ENCODE data around the gene PHACTR1.
"Not testable (repeated sequence)": the region's sequence is repeated elsewhere in the genome, so short reads cannot be mapped to it uniquely, and the experiment has no call there.

Gene PHACTR1

GRCh38 chr6:12716298-12716916, at the start of gene PHACTR1:
PHACTR1 (plus strand) TSS chr6:12716767.
- DNase-seq (ENCODE audit: low read depth in 1 of 2, low spot score in 1 of 2), result no peak

GRCh38 chr6:12666886-12667285, 49.7 kb upstream of the PHACTR1 start:
- DNase-seq (ENCODE audit: low read depth in 1 of 2, low spot score in 1 of 2), result no peak

DNA sequence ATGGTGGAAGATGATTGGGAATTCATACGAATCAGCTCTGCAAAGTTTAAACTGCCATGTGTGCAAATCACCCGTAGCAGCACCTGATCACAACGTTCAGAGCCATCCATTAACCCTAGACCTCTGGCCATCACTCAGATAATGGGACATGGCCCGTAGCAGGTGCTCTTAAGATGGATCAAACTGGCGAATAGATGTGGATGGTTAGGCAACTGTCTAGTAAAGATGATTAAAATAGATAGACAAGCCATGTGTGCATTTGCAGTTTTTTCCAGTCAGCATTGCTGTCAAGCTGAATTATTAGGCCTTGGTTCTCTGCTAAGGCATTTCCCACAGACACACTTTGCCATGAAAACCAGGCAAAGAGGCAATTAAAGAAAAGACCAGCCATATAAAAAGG, 40.6 kb upstream of the PHACTR1 start:
- no peak for DNase-seq (ENCODE audit: low read depth in 1 of 2, low spot score in 1 of 2)

GRCh38 chr6:12679341-12679740, 37.2 kb upstream of the PHACTR1 start:
- no peak for DNase-seq (ENCODE audit: low read depth in 1 of 2, low spot score in 1 of 2)

DNA sequence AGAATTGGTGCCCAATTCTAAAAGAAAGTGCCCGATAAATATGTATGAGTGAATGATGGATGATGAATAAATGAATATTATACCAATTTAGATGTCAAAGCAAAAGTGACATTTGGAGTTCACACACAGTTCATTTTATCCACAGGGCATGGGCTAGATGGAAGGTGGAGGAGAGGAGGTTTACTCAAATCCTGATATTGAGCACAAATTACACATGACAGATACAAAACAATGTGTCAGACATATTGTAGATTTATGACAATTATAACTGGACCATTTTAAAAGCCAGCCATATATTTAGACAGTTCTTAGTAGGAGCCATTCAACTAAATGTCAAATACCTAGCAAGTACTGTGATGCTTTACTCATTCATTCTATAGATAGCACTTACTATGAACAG, 23.4 kb upstream of the PHACTR1 start:
- no peak for DNase-seq (ENCODE audit: low read depth in 1 of 2, low spot score in 1 of 2)

DNA sequence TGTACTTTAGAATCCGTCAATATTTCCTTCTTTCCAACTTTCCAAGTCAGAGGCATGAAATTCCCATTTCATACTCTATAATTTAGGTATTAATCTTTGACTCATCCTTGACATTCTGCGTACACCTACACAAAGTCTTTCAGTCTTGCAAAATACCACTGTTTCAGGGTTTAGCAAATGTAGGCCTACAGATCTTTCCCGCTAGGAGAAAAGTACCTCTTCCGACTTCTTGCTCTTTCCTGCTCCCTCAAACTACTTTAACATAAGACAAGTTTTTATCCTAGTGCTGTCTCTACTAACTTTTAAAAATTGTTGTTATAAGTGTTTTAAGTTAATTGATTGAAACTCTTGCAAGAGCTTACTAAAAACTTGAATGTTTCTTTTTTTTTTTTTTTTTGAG, 18.3 kb upstream of the PHACTR1 start:
- no peak for DNase-seq (ENCODE audit: low read depth in 1 of 2, low spot score in 1 of 2)

- no peak for DNase-seq (ENCODE audit: low read depth in 1 of 2, low spot score in 1 of 2)
Measured at GRCh38 chr6:12704946-12705345, 11.6 kb upstream of the PHACTR1 start.

- no peak for DNase-seq (ENCODE audit: low read depth in 1 of 2, low spot score in 1 of 2)
Measured at GRCh38 chr6:12709116-12709515, 7.5 kb upstream of the PHACTR1 start.

- no peak for DNase-seq (ENCODE audit: low read depth in 1 of 2, low spot score in 1 of 2)
Measured at GRCh38 chr6:12709556-12710232, 6.9 kb upstream of the PHACTR1 start.

DNA sequence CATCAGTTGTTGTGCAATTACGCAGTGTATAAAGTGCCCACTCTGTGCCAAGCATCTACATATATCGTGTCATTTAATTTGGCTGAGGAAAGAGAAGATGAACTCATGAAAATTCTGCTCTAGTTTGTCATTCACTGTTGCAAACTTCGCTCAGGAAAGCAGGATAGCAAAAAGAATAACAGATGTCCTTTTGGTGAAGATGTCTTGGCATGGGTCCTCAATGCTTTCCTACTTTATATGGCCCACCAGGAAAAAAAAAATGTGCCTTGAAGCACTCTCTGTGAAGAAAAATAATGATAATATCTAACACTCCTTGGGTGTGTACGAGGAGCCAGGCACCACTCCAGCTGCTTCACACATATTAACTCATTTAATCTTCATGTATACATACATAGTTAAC, 5.6 kb upstream of the PHACTR1 start:
- DNase-seq (ENCODE audit: low read depth in 1 of 2, low spot score in 1 of 2), result no peak

- DNase-seq (ENCODE audit: low read depth in 1 of 2, low spot score in 1 of 2), result no peak
Measured at GRCh38 chr6:12714022-12714421, 2.5 kb upstream of the PHACTR1 start.

GRCh38 chr6:12715437-12715836, 1.1 kb upstream of the PHACTR1 start:
- no peak for DNase-seq (ENCODE audit: low read depth in 1 of 2, low spot score in 1 of 2)

DNA sequence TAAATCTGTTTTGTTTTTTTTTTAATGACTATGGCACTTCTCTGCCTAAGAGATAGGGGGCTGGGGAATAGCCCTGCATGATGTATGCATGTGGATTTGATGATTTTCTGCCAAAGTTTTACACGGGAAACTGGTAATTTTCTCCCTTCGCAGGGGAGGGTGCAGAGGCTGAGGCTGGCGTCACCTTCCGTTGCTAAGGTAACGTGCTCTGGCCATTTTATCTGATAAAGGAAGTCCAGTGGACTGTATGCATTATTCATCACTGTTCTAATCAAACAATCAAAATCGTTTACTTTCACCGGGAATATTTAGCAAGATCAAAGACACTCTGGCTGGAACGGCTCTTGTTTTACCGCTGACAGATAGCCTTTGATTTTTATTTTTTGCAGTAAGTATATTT, 789 bp downstream of the PHACTR1 start:
- DNase-seq (ENCODE audit: low read depth in 1 of 2, low spot score in 1 of 2), result no peak

DNA sequence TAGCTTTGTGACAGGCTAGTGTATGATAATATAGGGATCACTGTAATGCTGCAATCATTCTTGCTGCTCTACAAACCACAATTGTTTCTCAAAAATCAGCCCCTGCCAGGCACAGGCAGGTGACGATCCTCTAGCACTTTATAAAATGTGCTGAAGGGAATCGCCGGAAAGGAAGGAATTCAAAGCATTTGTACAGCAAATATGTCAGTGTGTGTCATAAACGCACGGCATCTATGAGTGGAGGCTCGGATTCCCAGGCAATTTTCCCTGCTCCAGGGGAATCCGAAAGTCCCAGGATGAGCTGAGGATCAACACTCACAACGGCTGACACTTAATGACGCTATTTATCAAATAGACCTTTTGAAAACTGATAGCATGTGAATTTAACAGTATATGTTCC, 1.4 kb downstream of the PHACTR1 start:
- no peak for DNase-seq (ENCODE audit: low read depth in 1 of 2, low spot score in 1 of 2)

DNA sequence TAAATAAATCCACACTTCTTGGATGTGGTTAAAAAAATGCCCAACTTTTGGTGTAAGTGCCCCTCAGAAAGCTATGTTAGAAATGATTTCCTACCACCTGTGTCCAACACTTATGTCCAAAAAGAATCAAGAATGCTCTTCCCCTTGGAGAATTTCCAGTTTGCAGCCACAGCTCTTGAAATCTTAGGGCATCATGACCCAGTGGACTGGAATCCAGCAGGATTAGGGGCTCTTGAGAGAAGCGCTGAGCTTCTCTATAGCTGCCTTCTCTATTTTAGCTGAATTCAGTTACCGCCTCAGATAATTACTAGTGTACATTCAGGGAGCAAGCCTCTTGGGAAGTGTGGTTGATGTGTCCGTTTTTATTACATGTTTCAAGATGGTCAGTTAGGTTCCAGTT, 2.5 kb downstream of the PHACTR1 start:
- no peak for DNase-seq (ENCODE audit: low read depth in 1 of 2, low spot score in 1 of 2)

GRCh38 chr6:12720310-12720709, 3.7 kb downstream of the PHACTR1 start:
- no peak for DNase-seq (ENCODE audit: low read depth in 1 of 2, low spot score in 1 of 2)

GRCh38 chr6:12725263-12725662, 8.7 kb downstream of the PHACTR1 start:
- no peak for DNase-seq (ENCODE audit: low read depth in 1 of 2, low spot score in 1 of 2)

DNA sequence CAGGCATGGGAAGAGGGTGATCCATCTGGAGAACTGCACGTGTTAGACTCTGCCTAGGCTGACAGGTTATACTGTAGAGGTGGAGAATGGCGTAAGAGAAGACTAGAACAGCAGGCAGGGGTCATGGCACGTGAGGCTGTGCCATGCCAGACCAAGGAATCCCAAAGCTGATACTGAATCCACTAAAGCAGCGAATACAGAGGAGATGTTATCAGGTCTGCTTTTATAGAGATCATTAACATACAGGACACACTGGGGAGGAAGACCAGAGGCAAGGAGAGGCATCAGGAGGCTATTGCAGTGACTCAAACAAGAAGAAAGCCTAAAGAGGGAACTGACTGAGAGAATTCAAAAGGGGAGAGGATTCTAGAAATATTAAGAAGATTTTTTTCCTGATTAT, 12.9 kb downstream of the PHACTR1 start:
- no peak for DNase-seq (ENCODE audit: low read depth in 1 of 2, low spot score in 1 of 2)

- not testable (repeated sequence) for DNase-seq (ENCODE audit: low read depth in 1 of 2, low spot score in 1 of 2)
Measured at GRCh38 chr6:12730809-12731208, 14.2 kb downstream of the PHACTR1 start.

GRCh38 chr6:12733876-12734275, 17.3 kb downstream of the PHACTR1 start:
- no peak for DNase-seq (ENCODE audit: low read depth in 1 of 2, low spot score in 1 of 2)

DNA sequence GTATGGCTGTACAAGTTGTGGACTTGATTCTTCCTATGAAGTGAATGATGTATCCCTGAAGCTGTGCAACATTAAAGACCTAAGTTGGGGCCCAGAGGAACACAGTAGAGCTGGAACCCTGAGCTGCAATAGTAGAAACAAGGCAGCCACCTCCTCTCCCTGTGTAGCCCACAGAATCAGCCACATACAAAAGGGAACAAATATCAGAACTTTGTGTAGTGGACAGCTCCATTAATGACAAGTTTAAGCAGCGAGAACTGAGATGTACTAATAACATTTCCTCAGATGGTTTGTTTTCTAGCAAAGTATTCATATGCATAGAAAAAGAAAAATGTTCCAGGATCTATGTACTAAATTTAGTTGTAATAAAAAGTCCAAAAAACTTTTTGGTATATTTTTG, 19.2 kb downstream of the PHACTR1 start:
- DNase-seq (ENCODE audit: low read depth in 1 of 2, low spot score in 1 of 2), result no peak

GRCh38 chr6:12748411-12748810, 31.8 kb downstream of the PHACTR1 start:
- no peak for DNase-seq (ENCODE audit: low read depth in 1 of 2, low spot score in 1 of 2)

Measured in activated CD4-positive, alpha-beta T cell treated with anti-CD3 and anti-CD28 coated beads, Interleukin-2, amount 50 U/mL, for 24 hours (primary cell).